CD4-positive, alpha-beta T cell treated with Interleukin-4 for 1 hour (primary cell): ENCODE results near the gene BOD1.

Source experiments
- DNase-seq, 2 donors: peaks; one replicate each; pipeline ENCODE4 v3.0.0-alpha.2; 2020 to 2022

The BOD1 gene

DNA sequence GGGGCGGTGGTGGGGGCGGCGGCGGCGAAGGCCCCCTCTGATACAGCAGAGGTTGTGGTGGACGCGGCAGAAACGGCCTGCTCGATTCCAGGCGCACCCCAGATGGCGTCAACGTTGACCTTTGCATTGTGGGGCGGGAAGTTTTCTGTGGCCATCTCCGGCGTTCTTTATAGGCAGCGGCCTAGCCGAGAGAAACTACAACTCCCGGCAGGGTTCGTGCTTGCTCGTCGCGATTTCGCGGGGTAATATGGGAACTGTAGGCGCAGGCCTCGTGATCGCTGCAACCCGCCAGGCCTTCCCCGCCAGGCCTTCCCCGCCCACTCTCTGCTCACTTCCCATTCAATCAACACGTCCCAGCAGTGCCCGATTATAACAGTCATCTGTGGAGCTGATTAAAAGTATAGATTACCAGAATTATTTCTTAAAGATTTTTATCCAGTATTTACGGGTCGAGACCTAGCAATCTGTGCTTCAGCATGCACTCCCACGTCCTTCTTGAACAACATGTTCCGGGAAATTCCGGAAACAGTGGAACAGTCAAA, at the start of gene BOD1:
Gene BOD1 (minus strand): TSS at position 74 of the 542 bp plus-strand sequence. CDS start 214 bp downstream, outside the sequence.
- DNase-seq, result peak; percentile 97

- DNase-seq, result no peak
Observed at GRCh38 chr5:173665326-173665725, 48.9 kb upstream of the BOD1 start.

GRCh38 chr5:173664154-173664526, 47.7 kb upstream of the BOD1 start:
- peak; percentile 9 to 43 for DNase-seq

DNA sequence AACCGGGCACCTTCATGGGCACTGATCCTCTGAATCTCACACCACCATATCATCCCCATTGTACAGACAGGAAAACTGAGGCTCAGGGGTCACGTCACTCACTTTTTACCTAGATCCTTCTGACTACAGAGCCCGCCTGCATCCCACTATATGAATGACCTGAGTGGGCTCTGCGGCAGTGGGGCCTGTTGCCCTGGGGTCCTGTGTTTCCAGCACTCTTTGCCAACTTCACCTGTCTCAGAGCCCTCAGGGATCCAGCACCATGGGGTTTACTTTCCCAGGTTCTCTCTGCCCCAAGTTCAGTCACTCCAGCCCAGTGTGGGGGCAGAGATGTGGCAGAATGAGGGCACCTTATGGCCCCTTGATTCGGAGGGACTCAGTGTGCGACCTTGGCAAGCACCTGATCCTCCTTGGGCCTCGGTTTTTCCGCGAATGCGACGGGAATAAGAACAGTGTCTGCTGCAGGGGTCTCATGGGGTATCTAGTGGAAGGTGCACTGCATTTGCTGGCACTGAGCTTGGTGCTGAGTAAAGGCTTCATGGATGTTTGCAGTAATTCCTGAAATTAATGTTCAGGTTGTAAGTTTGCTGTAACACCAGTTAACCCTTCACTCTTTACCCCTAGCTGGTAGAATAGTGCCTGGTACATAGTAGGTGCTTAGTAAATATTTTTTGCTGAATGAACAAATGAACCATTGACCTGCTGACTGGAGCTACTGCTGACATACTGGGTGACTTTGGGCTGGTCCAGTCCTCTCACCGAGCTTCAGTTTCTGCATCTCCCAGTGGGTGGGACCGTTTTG, 47.1 kb upstream of the BOD1 start:
- DNase-seq, result no peak

- DNase-seq, result no peak
Observed at GRCh38 chr5:173662581-173663351, 46.3 kb upstream of the BOD1 start.

DNA sequence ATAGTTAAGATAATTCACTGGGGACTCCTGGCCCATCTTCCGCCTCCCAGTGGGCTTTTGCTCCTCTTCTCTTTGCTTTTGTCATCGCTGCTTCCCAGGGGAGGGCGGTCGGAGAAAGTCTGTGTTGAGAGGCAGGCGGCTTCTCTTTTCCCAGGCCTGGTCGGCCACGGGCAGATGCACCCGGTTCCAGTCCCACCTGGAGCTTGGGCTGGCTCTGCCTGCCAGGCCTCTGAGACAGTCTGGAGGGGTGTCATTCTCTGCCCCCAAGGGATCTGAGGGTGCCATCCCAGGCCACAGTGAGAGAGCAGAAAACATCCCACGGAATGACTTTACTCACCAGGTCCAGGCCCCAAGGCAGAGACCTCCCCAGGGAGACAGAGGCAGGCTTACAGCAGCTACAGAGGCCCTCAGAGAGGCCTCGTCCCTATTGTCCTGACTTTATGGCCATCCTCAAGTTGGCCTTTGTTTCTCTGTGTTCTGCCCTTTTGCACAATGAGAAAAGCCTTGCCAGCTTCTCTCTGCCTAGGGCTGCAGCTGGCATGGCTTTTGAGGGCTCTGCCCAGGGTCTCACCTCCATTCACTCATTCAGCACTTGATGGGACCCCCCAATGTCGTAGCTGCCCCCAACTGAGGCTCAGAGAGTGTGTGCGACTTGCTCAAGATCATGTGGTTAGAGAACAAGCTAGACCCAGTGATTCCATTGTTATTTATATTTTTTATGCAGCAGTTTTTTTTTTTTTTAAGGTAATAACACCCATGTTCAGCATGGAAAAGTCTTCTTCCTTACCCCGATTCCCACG, 44.2 kb upstream of the BOD1 start:
- no peak for DNase-seq

DNA sequence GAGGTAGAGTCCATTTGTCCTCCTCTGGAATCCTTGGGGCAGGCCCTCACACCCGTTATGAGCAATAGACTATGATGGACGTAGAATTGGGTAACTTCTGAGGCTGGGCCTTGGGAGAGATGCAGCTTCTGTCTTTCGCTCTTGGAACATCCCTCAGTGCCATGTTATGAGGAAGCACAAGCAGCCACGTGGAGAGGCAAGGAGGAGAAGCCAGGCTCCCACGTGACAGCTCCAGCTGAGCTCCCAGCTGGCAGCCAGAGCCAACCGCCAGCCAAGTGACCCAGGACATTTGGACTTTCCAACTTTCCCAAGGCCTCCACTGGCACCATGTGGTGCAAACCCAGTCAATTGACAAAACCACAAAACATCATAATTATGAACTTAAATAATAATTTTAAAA, 43.0 kb upstream of the BOD1 start:
- no peak for DNase-seq

DNA sequence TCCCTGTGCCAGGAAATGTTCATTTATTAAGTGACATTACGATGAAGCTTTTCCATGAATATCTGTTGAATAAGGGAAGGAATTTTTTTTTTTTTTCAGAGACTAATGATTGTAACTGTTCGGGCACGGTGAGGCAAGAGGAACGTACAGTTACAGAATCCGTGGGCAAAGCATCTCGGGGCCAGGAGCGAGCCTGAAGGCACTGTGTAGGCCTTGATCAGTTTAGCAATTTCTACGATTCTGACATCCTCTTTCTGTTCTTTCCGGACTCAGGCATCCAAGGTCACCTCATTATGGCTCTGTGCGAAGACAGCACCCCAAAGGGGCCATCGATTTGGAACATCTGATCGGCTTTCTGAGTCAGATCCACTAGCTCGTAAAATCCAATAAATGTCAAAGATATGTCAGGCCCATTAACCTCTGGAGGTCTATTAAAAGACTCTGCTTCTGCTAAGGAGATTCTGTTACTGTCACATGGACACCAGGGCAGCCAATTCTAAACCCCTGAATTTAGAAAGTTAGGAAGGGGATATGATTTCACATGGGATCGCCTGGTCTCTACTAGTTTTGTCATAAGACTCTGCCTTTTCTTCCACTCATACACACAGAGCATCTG, 41.4 kb upstream of the BOD1 start:
- no peak for DNase-seq

DNA sequence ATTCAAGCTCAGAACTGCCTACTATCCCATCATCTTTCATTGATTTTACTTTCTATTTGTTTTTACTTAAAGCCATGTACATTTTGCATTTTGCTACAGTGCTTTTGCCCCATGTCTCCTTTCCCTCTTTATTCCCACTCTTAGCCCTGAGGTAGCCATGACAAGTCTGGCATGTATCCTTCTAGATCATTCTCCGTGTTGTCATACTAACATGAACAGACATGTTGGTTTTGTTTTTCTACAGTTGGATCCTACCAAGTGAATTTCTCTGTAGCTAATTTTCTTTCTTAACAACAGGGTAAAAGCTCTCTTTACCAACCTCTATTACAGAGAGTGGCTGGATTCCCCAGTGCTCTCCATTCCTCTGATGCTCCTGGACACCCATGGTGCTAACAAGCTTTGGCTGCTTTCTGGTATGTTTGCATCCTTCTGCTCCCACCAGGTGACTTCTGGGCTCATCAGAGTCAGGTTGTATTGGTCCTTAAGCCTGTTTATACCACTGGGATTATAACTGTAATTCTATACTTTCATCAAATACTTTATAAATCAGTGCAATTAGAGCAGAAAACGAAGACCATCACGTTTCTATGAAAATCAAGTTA, 38.8 kb upstream of the BOD1 start:
- no peak for DNase-seq

DNA sequence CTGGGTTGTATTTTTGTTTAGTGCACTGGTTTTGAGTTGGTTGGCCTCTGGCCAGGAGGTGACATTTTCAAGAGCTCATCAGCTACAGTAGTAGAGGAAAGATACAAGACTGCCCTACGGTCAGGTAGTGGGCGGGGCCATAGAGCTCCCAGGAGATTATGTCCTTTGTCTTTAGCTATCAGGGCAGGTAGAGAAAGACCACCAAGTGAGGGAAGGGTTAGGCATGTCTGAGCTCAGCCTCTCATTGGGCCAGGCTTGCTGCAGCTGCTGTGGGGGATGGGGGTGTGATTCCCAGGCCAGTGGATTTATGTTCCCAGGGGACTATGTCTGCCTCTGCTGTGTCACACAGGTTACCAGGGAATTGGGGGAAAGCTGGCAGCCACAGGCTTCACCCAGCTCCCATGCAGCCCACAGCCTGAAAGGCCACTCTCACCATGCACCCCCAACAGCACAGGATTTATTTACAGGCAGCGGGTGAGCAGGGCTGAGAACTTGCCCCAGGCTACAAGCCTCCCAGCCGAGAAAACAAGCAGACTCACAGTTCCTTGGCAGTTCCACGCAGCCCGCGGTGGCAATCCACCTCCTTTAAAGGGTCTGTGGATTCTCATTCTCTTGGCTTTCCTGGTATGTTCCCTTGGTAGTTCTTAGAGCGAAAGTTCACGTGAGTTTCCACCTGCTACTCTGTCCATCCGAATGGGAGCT, 37.5 kb upstream of the BOD1 start:
- DNase-seq, result no peak

DNA sequence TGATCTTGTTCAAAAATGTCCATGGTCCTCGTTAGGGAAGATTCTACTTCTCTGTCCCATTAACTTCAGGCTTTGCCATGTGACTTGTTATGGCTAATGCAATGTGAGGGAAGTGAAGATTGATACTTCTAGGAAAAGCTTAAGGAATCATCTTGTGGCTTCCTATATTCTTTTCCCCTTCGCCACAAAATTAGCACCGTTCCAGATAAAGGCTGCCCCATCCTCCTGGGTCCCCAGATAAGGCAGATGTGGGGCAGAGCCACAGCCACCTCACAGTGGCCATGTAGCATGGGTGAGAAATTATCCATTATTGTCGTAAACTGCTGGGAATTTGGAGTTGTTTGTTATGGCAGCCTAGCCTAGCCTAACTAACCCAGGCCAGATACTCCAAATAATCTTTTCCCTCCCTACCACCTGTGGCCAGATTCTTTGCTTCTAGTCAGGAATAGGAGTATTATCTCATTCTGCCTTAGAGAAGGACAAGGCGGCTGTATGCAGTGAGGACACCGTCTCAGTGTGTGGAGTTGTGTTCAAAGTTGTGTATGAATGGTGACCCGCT, 31.9 kb upstream of the BOD1 start:
- DNase-seq, result no peak

DNA sequence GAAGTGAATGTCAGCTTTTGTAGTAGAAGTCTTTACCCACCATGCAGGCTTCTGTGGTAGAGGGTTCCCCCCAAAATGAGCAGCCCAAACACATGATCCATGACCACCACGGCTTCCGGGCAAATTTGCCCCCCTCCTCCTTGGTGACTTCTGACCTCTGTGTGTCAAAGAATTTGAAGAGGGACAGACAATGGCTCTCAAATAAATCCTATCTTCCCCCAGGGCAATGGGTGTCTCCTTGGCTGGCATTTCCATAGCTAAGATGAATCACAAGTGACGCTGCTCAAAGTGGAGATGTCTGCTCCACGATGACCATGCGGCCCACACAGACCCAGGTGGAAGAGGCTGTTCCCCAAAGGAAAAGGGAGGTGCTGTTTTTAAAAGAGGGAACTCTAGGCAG, 30.2 kb upstream of the BOD1 start:
- DNase-seq, result no peak

DNA sequence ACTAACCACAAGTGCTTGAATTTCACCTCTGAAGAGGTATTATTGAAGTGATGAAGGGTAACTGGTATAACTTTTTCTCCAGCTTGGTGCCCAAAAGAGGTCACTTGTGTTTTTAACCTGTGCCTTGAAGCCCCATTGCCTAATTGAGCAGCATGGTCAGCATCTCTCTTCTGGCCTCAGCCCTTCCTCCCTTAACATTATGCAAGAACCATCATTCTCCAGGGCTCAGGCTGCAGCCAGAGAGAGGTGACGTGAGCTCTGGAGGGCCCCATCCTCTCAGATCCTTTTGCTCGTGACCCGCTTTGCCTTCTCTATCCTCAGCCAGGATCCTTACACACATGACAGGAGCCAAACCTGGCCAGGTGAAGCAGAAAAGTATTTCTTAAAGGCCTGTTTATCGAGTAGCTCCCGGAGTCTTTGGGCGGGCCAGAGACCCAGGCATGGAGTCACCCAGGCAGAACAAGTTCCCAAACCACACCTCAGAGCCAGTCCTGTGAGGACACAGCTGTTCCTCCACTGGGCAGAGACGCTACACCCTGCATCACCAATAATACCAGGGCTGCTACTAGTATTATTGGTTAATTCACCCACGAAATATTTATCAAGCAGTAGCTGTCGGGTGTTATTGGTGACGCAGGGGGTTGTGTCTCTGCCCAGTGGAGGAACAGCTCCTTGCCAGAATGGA, 29.6 kb upstream of the BOD1 start:
- no peak for DNase-seq

DNA sequence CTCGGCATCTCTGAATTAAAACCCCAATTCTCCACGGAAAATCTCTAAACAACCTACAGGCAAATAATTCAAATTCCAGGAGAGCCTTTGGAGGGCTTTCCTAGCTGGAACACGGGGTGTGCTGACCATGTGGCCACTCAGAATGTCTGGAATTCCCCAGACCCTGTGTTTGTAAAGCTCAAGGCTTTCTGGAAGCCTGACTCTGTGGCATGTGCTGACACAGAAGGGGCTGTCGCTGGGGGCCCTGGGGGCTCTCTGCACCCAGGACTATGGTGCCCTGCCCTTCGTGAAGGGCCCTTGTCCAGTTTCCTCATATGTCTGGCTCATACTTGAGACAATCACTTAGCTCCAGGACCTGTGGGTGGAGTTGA, 29.0 kb upstream of the BOD1 start:
- no peak for DNase-seq

- no peak for DNase-seq
Observed at GRCh38 chr5:173644673-173645436, 28.4 kb upstream of the BOD1 start.

- DNase-seq, result no peak
Observed at GRCh38 chr5:173643964-173644363, 27.5 kb upstream of the BOD1 start.

DNA sequence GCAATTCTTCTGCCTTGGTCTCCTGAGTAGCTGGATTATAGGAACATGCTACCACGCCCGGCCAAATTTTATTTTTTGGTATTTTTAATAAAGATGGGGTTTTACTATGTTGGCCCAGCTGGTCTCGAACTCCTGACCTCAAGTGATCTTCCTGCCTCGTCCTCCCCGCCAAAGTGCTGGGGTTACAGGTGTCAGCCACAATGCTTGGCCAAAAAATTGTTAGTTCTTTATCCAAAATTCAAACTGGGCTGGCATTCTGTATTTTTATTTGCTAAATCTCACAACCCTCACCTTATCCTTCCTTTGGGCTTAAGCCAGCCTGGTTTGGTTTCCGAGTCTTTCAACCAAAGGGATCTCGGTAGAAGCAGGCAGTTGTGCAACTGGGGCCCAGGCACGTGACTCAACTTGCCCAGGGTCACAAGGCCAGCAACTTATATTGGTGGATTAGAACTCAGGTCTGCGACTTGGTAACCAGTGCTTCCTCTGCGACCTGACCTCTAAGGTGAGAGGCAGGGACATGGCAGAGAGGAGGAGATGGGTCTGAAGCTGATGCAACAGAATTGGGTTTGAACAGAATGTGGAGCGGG, 26.5 kb upstream of the BOD1 start:
- no peak for DNase-seq

DNA sequence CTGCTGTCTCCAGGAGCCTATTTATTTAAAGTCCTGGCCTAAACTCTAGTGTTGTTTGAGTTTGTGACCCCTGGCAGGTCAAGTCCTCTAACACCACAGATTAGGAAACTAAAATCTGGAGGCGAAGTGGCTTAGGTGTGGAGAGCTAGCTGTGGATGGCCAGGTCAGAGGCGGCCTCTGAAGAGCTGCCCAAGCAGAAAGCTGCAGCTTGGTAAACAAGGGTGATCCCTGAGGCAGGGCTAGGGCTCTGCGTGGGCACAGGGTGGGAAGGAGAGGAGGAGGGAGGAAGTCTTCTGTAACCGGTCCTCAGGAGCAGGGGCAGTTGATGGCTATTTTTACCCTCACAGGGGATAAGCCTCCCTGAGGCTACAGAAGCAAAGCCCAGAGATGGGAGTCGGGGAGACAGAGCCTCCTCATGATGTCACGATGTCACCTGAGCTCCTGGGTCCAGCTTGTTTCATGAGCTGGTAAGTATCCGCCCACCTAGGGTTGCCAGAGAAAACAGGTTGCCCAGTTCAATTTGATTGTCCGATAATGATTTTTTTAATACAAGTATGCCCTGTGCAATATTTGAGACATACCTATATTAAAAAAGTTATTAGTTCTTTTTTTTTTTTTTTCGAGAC, 25.9 kb upstream of the BOD1 start:
- DNase-seq, result no peak

DNA sequence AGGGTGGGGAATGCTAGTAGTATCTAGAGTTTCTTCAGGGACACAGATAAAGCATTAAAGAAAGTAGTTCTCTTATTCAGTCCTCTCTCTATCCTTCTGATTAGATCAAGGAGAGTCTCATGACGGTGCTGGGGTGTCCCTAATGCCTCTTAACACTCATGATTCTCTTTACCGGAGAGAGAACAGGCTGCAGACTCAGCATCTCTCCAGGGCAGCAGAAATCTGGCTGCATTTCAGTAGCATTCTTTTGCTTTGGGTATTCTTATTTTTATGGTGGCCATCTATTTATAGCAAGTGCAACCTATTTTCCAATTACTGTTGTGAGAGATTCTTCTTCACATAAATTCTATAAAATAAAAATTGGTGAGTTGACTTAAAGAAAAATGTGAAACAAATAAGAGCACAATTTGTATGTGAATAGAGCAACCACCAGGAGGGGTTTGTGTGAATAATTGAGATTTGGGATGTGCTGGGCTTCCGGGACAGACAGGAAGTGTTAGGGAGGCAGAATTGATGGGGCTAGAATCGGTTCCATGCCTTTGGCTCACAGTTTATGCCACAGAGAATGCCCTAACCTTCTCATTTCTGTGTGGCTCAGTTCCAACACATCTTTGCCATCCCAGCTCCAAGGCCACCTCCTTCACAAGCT, 23.8 kb upstream of the BOD1 start:
- no peak for DNase-seq
